ENCODE results near the gene ZNF579. TPM values are rescaled to one million over a fixed set of nuclear protein-coding genes. Genes with fewer than 3 reads are reported as not detected.

The ZNF579 gene
- total RNA-seq, 1 experiment from 2014 or later: 19.9 TPM

GRCh38 chr19:55601084-55601483 lies 20.4 kb upstream of the ZNF579 start:
- no peak for DNase-seq
- H2BK15ac ChIP-seq (ENCODE audit: low read depth, low read length): no peak overlapping the region
- no peaks in the 10 kb centered on the region for H3K27me3 Mint-ChIP-seq (ENCODE audit: low read depth)
- H3K9me3 ChIP-seq (ENCODE audit: control insufficient read depth, low read depth, low read length): no peaks in the 10 kb centered on the region
- H3K18ac ChIP-seq (ENCODE audit: insufficient read length, low read depth, low read length): no peak overlapping the region
- peaks cover 2 to 4% of the 10 kb centered on the region in 2 experiments; a peak in 2 of 5 replicates for H3K9me3 Mint-ChIP-seq
- no peak overlapping the region for H3T11ph ChIP-seq (ENCODE audit: low read length)
- H2AFZ ChIP-seq (ENCODE audit: low read length): no peak overlapping the region
- no peak overlapping the region for H2AK5ac ChIP-seq (ENCODE audit: insufficient read length, low read length)
- H3K4me1 ChIP-seq (ENCODE audit: insufficient read depth, low read length): peaks cover 2% of the 10 kb centered on the region; the same call in 1 of the 2 replicates
- no peak overlapping the region for H4K5ac ChIP-seq (ENCODE audit: insufficient read length, low read depth, low read length)
- no peaks in the 10 kb centered on the region for H3K79me2 ChIP-seq (ENCODE audit: insufficient read depth, low read length)
- H3K27ac Mint-ChIP-seq: peak overlapping the region in 2 of 3 experiments; percentile 80 to 83; a peak in 5 of 7 replicates
- no peak overlapping the region for H2BK12ac ChIP-seq (ENCODE audit: insufficient read length, low read depth, low read length)
- H3K27me3 ChIP-seq (ENCODE audit: insufficient read depth, low read length): no peaks in the 10 kb centered on the region
- no peaks in the 10 kb centered on the region for H4K20me1 ChIP-seq (ENCODE audit: control insufficient read depth, insufficient read depth, insufficient read length)
- H3K9ac ChIP-seq (ENCODE audit: extremely low read depth, insufficient read length, low read length): peak overlapping the region; percentile 33
- no peak overlapping the region for H2BK5ac ChIP-seq (ENCODE audit: insufficient read length, low read length)
- H2BK20ac ChIP-seq (ENCODE audit: low read depth, low read length, poor library complexity, severe bottlenecking): no peak overlapping the region
- TF ChIP-seq, protein P1, sequence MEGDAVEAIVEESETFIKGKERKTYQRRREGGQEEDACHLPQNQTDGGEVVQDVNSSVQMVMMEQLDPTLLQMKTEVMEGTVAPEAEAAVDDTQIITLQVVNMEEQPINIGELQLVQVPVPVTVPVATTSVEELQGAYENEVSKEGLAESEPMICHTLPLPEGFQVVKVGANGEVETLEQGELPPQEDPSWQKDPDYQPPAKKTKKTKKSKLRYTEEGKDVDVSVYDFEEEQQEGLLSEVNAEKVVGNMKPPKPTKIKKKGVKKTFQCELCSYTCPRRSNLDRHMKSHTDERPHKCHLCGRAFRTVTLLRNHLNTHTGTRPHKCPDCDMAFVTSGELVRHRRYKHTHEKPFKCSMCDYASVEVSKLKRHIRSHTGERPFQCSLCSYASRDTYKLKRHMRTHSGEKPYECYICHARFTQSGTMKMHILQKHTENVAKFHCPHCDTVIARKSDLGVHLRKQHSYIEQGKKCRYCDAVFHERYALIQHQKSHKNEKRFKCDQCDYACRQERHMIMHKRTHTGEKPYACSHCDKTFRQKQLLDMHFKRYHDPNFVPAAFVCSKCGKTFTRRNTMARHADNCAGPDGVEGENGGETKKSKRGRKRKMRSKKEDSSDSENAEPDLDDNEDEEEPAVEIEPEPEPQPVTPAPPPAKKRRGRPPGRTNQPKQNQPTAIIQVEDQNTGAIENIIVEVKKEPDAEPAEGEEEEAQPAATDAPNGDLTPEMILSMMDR (conservative IDR thresholded peaks at IDR 0.05): no peak
- no peak overlapping the region for H3K56ac ChIP-seq (ENCODE audit: insufficient read length, low read depth, low read length)
- H2BK120ac ChIP-seq (ENCODE audit: low read depth, low read length, poor library complexity, severe bottlenecking): no peak overlapping the region
- peak overlapping the region; percentile 75 for H3K4me2 ChIP-seq (ENCODE audit: insufficient read depth, insufficient read length, low read length)
- no peak overlapping the region for H3K4ac ChIP-seq (ENCODE audit: low read depth, low read length)
- no peak overlapping the region for H4K8ac ChIP-seq (replicated peaks; ENCODE audit: insufficient read length, low read depth, low read length)
- no peak overlapping the region for H3K14ac ChIP-seq (ENCODE audit: insufficient read depth, low read length)
- H3K23ac ChIP-seq (ENCODE audit: insufficient read length, low read depth, low read length): no peak overlapping the region
- H3K36me3 Mint-ChIP-seq (ENCODE audit: insufficient read depth in 1 of 3, low read depth in 3 of 3): peaks cover 12 to 16% (median 14%) of the 10 kb centered on the region in 3 experiments; a peak in 6 of 7 replicates
- H3K27ac ChIP-seq (ENCODE audit: insufficient read length, low read depth, low read length): no peak overlapping the region
- H4K91ac ChIP-seq (ENCODE audit: insufficient read length, low read depth, low read length): no peak overlapping the region
- H3K4me1 Mint-ChIP-seq: peaks cover 32 to 42% of the 10 kb centered on the region in 2 experiments
- H3K23me2 ChIP-seq (ENCODE audit: insufficient read length, low read depth, low read length, poor library complexity, severe bottlenecking): peaks cover 8% of the 10 kb centered on the region
- H3K79me1 ChIP-seq (ENCODE audit: insufficient read depth, low read depth, low read length, poor library complexity, severe bottlenecking): no peaks in the 10 kb centered on the region
- no CpG with 5 or more reads among the region's 4 CpGs for WGBS (ENCODE audit: extremely low coverage, insufficient read length, low lambda C conversion rate)
- H3K4me3 Mint-ChIP-seq: peak overlapping the region; percentile 57 to 78

All from H9 (cell line).